Thyroid gland (tissue), 4 donors: ENCODE measurements around the gene SH2D6.

Experiments used
- CTCF ChIP-seq, 6 experiments: fragments of 200-600 bp in 3 of 6; fragments of 450-650 bp in 3 of 6; sonication (generic) in 3 of 6; IDR thresholded peaks; one replicate each; pipeline ENCODE4 v1.5.1; 2016 to 2019; ENCODE audit warnings: antibody characterized with exemption in 6 of 6, mild to moderate bottlenecking in 2 of 6, inconsistent platforms in 1 of 6, moderate library complexity in 1 of 6
- POLR2A ChIP-seq, 2 donors: fragments of 450-650 bp; IDR thresholded peaks; one replicate each; pipeline ENCODE4 v1.6.1; 2017; ENCODE audit warnings: antibody characterized with exemption in 2 of 2, mild to moderate bottlenecking in 2 of 2, moderate library complexity in 1 of 2

- TF ChIP-seq POLR2A (IDR thresholded peaks at IDR 0.05) = no peak
- TF ChIP-seq CTCF (IDR thresholded peaks at IDR 0.05) = no peak
These were observed 33.7 kb downstream of the SH2D6 start for GRCh38 chr2:85452237-85452636.
